Inflammatory macrophage (primary cell): ENCODE measurements around the gene SGCA.

Experiments
- DNase-seq, 2 donors: peaks; one replicate each; pipeline ENCODE4 v3.0.0-alpha.2; 2020 to 2022

Gene SGCA

GRCh38 chr17:50167371-50167770, 1.6 kb downstream of the SGCA start:
- DNase-seq, result no peak

DNA sequence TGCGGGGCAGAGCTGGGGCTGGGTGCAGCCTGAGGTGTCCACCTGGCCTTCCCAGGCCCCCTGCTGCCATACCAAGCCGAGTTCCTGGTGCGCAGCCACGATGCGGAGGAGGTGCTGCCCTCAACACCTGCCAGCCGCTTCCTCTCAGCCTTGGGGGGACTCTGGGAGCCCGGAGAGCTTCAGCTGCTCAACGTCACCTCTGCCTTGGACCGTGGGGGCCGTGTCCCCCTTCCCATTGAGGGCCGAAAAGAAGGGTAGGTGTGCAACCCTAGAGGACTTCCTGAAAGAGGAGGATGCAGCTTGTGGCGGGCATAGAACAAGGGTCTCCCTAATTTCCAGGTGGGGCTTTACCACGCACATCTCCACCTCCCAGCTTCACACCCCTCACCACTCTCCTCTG, 2.5 kb downstream of the SGCA start:
- no peak for DNase-seq

DNA sequence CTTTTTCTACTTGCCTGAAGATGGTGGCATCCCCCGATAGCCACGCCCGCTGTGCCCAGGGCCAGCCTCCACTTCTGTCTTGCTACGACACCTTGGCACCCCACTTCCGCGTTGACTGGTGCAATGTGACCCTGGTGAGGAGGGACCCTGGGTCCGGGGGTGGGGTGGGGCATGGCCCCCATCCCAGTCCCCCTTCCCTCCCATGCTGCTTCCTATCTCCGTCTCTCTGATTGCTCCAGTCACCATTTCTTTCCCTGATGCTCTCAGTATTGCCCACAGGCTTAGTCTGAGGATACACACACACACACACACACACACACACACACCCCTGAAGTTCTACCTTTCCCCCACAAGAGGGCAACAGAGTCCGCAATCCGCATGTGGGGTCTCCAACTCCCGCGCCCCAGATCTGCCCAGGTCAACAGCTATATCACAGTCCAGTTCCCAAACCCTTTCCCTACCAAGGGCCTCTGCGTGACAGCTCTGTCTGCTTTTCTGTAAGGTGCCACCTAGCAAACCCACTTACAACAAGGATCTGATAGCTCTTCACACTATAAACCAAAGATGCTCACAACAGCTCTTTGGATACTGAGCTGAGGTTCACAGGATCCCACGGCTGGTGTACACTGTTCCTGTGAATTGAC, 3.4 kb downstream of the SGCA start:
- peak; percentile 61 to 65 for DNase-seq

DNA sequence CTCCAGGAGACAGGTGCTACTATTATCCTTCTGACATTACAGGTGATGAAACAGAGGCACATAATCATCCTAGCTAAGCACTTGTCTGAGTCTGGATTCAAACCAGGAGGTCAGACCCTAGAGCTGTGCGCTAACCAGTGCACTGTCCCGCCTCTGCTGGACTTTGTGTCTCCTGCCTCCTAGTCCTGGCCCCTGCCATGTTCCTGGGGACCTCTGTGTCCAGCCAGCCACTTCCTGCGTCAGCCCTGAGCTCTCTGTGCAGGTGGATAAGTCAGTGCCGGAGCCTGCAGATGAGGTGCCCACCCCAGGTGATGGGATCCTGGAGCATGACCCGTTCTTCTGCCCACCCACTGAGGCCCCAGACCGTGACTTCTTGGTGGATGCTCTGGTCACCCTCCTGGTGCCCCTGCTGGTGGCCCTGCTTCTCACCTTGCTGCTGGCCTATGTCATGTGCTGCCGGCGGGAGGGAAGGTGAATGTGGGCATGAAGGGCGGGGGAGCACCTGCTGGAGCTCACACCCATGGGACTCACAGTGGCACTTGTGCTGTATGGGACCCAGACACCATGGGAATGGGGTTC, 4.2 kb downstream of the SGCA start:
- DNase-seq, result no peak

GRCh38 chr17:50170662-50171370, 5.0 kb downstream of the SGCA start:
- DNase-seq, result no peak

DNA sequence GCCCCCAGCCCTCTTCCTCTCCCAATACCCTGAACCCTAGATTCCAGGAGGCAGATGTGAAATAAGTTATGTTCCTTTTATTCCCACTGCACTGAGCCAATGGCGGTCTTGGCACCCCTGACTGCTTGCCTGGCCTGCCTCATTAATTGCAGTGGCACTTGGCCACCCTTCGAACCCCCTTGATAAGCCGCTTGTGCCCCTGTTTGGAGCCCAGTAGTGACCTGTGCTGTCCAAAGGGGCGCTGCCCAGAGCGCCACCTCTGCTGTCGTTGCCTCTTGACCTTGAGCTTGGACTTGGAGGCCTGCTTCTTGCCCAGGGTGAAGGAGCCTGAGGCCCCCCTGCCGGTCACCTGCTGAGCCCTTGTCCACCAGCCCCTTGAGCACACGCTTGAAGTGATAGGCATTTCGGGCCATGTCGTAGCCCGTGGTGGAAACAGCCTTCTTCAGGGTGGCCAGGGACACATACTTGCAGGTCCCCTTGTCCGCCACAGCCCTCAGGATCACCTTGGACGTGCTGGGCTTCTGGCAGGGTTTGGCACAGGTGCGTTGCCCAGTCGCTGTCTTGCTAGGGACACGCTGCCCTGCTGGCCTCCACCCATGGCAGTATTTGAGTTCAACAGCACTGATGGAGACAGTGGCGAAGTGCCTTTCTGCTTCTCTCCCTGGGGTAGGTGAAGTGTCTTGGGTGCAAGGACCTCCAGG, 5.7 kb downstream of the SGCA start:
- no peak for DNase-seq

- DNase-seq, result no peak
These were observed 6.3 kb downstream of the SGCA start for GRCh38 chr17:50172130-50172529.

DNA sequence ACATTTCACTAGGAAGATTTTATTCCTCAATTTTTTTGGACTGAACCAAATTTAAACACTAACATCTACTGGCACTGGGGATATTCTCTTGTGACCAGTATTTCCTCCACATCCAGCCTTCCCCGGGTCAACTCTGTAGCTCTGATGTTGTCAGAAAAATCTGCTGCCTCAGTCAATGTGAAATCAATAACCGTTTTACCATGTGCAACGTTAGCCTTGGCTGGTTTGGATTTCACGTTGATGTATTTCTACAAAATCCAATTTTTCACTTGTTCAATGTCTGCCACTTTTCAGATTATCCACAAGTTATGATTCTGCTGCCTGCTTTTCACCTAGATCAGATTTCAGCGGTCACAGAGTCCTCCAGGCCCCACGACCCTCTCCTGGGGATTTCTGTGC, 7.1 kb downstream of the SGCA start:
- DNase-seq, result no peak

- DNase-seq, result no peak
These were observed 7.6 kb downstream of the SGCA start for GRCh38 chr17:50173335-50173941.

DNA sequence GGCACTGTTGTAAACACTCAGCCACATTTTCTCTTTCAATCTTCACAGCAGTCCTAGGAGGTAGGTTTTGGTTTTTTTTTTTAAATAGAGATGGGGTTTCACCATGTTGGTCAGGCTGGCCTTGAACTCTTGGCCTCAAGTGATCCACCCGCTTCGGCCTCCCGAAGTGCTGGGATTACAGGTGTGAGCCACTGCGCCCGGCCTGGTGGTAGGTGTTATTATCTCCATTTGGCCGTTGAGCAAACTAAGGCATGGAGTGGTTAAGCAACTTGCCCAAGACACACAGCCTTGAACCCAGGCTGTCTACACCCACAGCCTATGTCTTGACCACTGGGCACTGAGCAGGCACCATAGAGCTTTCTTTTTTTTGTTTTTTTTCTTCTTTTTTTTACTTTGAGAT, 8.6 kb downstream of the SGCA start:
- DNase-seq, result no peak

GRCh38 chr17:50175035-50175807, 9.4 kb downstream of the SGCA start:
- DNase-seq, result no peak

- no peak for DNase-seq
These were observed 11.0 kb downstream of the SGCA start for GRCh38 chr17:50176559-50177357.

- DNase-seq, result no peak
These were observed 11.7 kb downstream of the SGCA start for GRCh38 chr17:50177476-50177875.

DNA sequence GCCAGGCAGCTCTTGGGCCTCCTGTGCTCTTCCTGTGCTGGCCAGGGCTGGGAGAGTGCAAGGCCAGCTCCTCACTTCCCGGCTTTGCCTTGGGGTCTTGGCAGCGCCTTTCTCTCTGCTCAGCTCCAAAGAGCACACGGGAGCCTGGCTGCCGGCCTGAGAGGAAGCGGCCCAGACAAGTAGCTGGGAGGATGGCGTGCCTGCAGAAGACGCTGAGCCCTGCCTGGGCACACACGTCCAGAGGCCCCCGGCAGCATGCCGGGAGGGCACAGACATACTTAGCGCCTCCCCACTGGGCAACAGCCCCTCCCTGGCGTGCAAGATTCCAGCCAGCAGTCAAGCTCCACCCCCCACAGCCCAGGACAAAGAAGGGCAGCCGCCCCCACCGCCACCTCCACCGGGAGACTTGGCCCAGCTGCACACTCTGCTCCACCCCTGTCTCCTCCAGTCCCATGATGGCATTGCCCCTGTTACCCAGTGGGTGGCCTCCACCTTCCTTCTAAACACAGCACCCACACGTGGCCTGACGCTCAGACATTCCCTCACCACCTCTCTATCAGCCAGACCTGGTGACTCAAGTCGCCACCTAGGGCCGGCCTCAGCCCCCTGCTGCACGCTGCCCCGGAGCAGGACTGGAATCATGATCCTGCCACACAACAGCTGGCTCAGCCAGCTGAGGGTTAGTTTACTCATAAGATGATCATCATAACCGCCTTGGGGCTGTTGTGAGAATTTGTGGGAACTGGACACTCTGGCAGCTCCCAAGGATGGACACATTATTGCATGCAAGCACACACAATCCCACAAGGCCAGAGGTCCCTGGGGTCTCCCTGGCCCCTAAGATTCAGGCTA, 12.4 kb downstream of the SGCA start:
- peak; percentile 67 to 82 for DNase-seq

GRCh38 chr17:50180111-50180510, 14.3 kb downstream of the SGCA start:
- DNase-seq, result no peak

GRCh38 chr17:50180620-50181019, 14.8 kb downstream of the SGCA start:
- no peak for DNase-seq

DNA sequence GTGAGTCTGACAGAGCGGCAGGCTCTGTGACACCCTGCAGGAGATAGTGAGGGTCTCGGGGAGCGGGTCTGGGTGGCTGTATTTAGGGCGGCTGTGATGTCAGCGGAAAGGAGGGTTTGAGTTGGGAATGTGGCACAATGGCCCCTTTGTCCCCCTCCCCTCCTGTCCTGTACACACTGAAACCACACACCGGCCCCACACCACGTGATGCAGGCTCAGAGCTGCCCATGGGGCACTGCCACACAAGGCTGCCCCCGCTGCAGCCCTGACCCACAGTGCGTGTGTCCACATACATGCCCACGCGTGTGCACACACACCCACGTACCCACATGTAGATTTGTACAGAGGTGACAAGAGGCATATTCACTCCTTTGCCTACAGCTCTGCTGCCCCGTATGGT, 15.3 kb downstream of the SGCA start:
- DNase-seq, result no peak

DNA sequence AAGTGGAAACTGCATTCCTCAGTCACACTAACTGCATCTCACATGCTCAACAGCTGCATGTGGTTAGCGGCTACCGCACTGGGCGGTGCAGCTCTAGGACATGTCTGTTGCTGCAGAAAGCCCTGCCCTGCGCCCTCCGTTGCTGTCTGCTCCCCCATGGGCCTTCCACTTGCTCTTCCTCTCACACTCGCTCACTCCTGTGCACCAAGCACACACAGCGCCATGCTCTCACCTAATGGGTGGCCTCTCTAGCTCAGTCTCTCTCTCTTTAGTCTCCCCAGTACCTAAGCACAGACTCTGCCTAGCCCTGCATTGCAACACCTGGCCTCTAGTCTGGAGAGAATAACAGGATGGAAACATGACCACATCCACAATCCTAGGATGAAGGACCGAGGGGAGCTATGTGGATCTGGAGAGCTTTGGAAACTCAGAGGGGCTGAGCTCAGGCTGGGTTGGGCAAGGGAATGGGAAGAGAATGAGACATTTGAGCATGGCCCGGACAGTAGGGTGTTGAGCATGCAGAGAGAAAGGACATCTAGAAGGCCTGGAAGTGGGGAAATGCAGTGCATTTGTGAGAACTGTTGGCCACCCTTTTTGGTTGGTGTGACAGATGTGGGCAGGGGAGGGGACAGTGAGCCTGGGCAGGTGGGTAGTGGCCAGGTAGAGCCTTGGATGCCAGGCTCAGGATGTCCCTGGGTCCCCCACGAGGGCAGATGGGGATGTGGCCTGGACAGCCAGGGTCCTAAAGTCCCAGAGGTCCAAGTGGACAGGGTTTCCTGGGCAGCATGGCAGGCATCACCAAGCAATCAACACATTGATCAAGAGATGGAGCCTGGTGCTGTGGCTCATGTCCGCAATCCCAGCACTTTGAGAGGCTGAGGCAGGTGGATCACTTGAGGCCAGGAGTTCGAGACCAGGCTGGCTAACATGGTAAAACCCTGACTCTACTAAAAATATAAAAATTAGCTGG, 16.1 kb downstream of the SGCA start:
- no peak for DNase-seq

DNA sequence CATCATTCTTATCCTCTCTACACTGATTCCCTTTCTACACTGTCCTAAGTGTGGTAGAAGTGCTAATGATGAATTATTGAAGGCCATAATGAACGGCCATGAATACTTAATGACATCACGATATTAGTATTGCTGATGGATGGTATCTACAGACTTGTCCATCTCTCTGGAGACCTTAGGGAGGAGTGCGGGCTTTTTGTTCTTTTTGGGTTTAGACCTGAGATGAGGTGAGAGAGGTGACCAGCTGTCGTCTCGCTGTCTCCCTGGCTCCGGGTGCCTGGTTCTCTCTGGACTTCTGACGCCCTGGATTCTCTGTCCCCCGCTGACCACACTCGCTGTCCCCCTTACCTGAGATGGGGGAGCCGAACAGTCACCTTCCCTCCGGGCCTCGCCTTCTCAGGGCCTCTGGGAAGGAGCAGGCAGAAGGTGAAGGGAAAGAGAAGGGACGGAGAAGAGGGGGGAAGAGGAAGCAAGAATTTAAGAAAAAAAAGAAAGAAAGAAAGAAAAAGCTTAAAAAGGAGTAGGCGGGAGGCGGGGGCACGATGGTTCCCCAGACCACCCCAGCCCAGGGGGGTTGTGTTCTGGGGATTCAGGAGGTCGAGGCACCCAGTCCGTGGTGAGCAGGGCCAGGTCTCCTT, 17.1 kb downstream of the SGCA start:
- no peak for DNase-seq
